Calu3 (cell line): ENCODE results near the gene TBC1D22B. TPM values are rescaled to one million over a fixed set of nuclear protein-coding genes. Genes with fewer than 3 reads are reported as not detected.

ENCODE experiments used
- BruUV-seq: library from RNA; stranded (reverse); fragments of 400-500 nt; replicated peaks from 2 replicates; lab custom pipeline; 2021; lab: Mats Ljungman, UMichigan
- CTCF ChIA-PET: fragments of 300-600 bp; sonication (Branson Sonifier 250); formaldehyde crosslinking; loops from one replicate; lab custom pipeline; 2022; ENCODE audit warnings: antibody characterized with exemption; lab: Charles Lee
- DNase-seq: peaks from one replicate; pipeline ENCODE4 v3.0.0; 2022
- H3K27ac Mint-ChIP-seq: one replicate; pipeline ENCODE4 v1.8.0; 2022; ENCODE audit warnings: mixed read lengths; ENCODE audit not compliant: unreplicated experiment
- H3K27me3 Mint-ChIP-seq: one replicate; pipeline ENCODE4 v1.8.0; 2022; ENCODE audit warnings: mixed read lengths; ENCODE audit not compliant: unreplicated experiment
- H3K36me3 Mint-ChIP-seq: one replicate; pipeline ENCODE4 v1.8.0; 2022; ENCODE audit warnings: mild to moderate bottlenecking, moderate library complexity, mixed read lengths; ENCODE audit not compliant: insufficient read depth, unreplicated experiment
- H3K4me1 Mint-ChIP-seq: one replicate; pipeline ENCODE4 v1.8.0; 2022; ENCODE audit warnings: mild to moderate bottlenecking, low read depth, mixed read lengths; ENCODE audit not compliant: unreplicated experiment
- H3K4me3 Mint-ChIP-seq: one replicate; pipeline ENCODE4 v1.8.0; 2022; ENCODE audit warnings: mild to moderate bottlenecking, low read depth, moderate library complexity, mixed read lengths; ENCODE audit not compliant: unreplicated experiment
- H3K9me3 Mint-ChIP-seq: one replicate; pipeline ENCODE4 v1.8.0; 2022; ENCODE audit warnings: low read depth, mixed read lengths; ENCODE audit not compliant: unreplicated experiment
- CTCF ChIP-seq: fragments of 200-600 bp; IDR thresholded peaks from one replicate; pipeline ENCODE4 v1.8.0; 2022; ENCODE audit warnings: antibody characterized with exemption; ENCODE audit not compliant: unreplicated experiment
- intact Hi-C: fragments of 100-400 bp; cut with micrococcal nuclease; formaldehyde crosslinking; loops from one replicate; pipeline ENCODE4 v1.10.0; 2022; ENCODE audit not compliant: unreplicated experiment
- total RNA-seq: library from RNA; stranded (reverse); gene quantifications from 2 replicates; pipeline ENCODE4 v1.2.3, GENCODE V29; 2022

Gene TBC1D22B
- total RNA-seq, 1 experiment from 2014 or later: 14.6 TPM

- peak overlapping the region; percentile 36 for H3K27ac Mint-ChIP-seq
- H3K27me3 Mint-ChIP-seq: no peaks in the 10 kb centered on the region
- DNase-seq: peak; percentile 70
- H3K4me3 Mint-ChIP-seq: peak overlapping the region; percentile 42
- BruUV-seq: no TSS peak
- no peak for TF ChIP-seq CTCF
- intact Hi-C loops: no loop called here
- CTCF ChIA-PET: interaction anchor here (0.6 to 0.7 kb wide), 2 partner anchors 19 to 298 kb away, joined by 3 to 5 read pairs; partner anchors contain the start of genes TBC1D22B and TMEM217
- H3K4me1 Mint-ChIP-seq: peaks cover 26% of the 10 kb centered on the region
- H3K9me3 Mint-ChIP-seq: no peaks in the 10 kb centered on the region
- H3K36me3 Mint-ChIP-seq: peaks cover 19% of the 10 kb centered on the region
Observed at GRCh38 chr6:37277001-37277409, 19.4 kb downstream of the TBC1D22B start.

GRCh38 chr6:37279366-37280134 lies 22.0 kb downstream of the TBC1D22B start:
- H3K27me3 Mint-ChIP-seq: no peaks in the 10 kb centered on the region
- peaks cover 14% of the 10 kb centered on the region for H3K36me3 Mint-ChIP-seq
- CTCF ChIA-PET: interaction anchor here (0.6 kb wide), 1 partner anchor 258 kb away, joined by 3 read pairs; no protein-coding TSS in a partner anchor
- no peak for TF ChIP-seq CTCF
- no TSS peak for BruUV-seq
- no peak overlapping the region for H3K27ac Mint-ChIP-seq
- no peak overlapping the region for H3K4me3 Mint-ChIP-seq
- H3K4me1 Mint-ChIP-seq: peaks cover 26% of the 10 kb centered on the region
- no peak for DNase-seq
- intact Hi-C loops: no loop called here
- no peaks in the 10 kb centered on the region for H3K9me3 Mint-ChIP-seq

- H3K27me3 Mint-ChIP-seq: no peaks in the 10 kb centered on the region
- H3K4me3 Mint-ChIP-seq: no peak overlapping the region
- H3K4me1 Mint-ChIP-seq: peaks cover 22% of the 10 kb centered on the region
- TF ChIP-seq CTCF: no peak
- intact Hi-C loops: no loop called here
- H3K9me3 Mint-ChIP-seq: no peaks in the 10 kb centered on the region
- no peak for DNase-seq
- no TSS peak for BruUV-seq
- CTCF ChIA-PET: interaction anchor here (0.6 to 0.7 kb wide), 3 partner anchors 9 to 259 kb away, joined by 3 to 8 read pairs (median 3); no protein-coding TSS in a partner anchor
- H3K27ac Mint-ChIP-seq: no peak overlapping the region
- H3K36me3 Mint-ChIP-seq: peaks cover 15% of the 10 kb centered on the region
Observed at GRCh38 chr6:37280162-37280887, 22.8 kb downstream of the TBC1D22B start.

- H3K36me3 Mint-ChIP-seq: peaks cover 21% of the 10 kb centered on the region
- no TSS peak for BruUV-seq
Observed at GRCh38 chr6:37282371-37282770, 24.8 kb downstream of the TBC1D22B start.

More at GRCh38 chr6:37282371-37282770, 24.8 kb downstream of the TBC1D22B start:
- no peaks in the 10 kb centered on the region for H3K27me3 Mint-ChIP-seq
- CTCF ChIA-PET: no interaction called here
- DNase-seq: no peak
- no peak overlapping the region for H3K4me3 Mint-ChIP-seq
- TF ChIP-seq CTCF: no peak
- intact Hi-C loops: no loop called here
- H3K9me3 Mint-ChIP-seq: no peaks in the 10 kb centered on the region
- peaks cover 2% of the 10 kb centered on the region for H3K4me1 Mint-ChIP-seq
- H3K27ac Mint-ChIP-seq: no peak overlapping the region
